NCI-H1694 (cell line): ENCODE results near the gene GHDC.
"Not testable (repeated sequence)": the region's sequence is repeated elsewhere in the genome, so short reads cannot be mapped to it uniquely, and the experiment has no call there.

Experiments used
- DNase-seq: peaks from one replicate; lab custom pipeline; 2025; lab: John Stamatoyannopoulos, UW

The GHDC gene

DNA sequence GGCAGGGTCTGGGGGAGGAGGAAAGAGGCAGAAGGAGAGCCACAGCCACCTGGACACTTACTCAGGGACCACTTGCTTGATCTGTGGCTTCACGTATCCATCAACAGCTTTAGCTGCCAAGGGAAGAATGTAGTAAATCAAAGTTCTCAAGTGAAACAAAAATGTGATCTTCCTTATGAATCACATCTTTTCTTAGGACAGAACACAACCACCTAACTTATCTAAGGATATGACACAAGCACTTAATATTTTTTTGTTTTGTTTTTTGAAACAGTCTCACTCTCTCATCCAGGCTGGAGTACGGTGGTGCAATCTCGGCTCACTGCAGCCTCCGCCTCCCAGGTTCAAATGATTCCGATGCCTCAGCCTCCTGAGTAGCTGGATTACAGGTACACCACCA is 8.4 kb upstream of the GHDC start:
- no peak for DNase-seq

DNA sequence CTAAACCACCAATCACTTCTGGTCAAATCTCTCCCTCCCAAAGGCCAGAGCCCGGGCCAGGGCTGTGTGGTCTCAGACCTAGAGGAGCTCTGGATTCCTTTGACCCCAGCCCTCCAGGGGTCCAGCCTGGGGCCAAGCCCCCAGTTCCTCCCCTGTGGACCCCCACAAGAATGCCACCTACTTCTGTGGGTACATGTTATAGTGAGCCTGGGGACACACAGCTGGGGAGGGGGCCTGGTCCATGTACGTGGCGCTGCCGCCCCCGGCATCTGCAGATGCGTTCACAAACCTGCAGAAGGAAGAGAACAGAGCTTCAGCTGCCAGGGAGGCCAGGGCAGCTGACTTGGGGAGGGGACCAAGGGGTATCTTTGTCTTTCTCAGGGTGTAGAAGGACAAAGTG is 7.9 kb upstream of the GHDC start:
- DNase-seq = no peak

DNA sequence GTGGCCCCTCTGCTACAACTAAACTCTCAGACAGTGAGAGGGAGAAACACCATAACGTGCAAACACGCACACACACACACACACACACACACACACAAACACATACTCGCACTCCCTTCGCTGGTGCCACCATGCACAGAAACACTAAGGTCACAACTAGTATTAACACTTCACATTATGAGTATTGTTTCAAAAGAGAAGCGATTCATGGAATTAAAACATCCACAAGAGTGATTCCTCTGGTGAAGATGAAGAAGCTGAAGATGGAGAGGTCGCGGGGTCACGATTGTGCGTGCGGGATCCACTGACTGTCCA is 7.1 kb upstream of the GHDC start:
- no peak for DNase-seq

DNA sequence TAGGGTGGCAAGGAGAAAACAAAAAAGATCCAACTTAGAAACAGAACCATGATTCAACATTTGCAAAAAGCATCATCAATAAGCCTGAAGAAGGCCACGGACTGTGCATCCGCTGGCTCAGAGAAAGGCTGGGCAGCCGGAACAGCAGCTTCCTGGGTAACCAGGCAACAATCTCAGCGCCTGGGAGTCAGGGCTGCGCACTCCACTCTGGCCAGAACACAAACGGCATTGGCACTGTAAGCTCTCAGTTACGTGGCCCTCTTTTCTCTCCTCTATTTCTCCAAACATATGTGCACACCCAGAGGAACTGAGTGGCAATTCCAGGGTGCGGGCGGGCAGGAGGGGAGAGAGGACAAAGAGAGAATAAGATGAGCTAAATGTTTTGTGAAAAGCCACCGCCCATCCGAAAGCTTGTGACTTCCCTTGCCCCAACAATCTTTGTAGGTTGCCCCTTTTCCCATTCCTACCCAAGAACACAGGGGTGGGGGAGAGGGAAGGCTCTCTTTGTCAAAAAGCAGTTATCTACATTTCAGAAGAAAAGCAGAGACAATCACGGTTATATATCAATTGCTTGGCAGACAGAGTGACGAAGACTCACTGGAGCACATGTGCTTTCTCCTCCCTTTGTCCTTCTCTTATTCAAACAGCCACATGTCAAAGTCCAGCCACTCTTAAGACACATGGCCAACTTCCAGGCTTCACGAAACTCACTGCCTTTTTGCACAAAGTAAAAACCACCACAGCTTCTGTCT is 6.6 kb upstream of the GHDC start:
- no peak for DNase-seq

DNA sequence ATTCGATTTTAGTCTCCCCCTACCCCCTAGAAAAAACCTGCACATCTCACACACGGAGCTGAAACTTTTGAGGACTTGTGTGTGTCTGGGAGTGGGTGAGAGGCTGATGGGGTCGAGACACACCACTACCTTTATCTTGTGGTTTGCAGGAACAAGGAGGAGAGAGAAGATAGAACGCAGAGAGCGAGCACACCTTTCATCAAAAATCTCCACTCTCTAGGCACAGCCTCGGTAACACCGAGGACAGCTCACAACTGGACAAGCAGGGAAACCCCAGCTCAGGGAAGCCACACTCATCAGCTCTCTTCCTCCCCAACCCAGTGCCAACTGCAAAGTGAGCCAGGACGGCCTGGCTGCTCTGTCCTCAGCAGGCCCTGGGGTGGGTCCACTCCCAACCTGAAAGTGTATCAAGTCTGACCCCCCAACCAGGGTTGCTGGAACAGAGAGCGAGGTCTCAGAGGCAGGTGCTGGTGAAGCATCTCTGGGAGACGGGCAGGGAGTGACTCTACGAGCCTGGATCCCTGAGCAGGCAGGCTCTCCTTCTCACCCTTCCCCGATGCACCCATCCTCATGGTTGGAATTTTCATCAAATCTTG is 5.2 kb upstream of the GHDC start:
- DNase-seq = no peak

DNA sequence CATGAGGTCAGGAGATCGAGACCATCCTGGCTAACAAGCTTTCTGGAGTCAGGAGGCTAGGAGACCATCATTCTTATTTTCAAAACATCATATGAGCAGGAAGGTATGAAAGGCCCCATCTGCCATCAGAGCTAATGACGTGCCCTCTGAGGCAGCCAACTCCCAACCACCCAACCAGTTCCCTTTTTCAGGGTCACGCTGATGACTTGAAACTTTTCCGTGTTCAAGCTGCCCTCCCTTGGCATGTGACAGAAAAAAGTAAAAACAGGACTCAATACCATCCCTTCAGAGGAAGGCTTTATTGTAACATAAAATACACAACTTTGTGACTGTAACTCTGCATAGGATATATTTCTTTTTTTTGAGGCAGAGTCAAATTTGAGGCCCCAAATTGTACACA is 4.6 kb upstream of the GHDC start:
- no peak for DNase-seq

DNA sequence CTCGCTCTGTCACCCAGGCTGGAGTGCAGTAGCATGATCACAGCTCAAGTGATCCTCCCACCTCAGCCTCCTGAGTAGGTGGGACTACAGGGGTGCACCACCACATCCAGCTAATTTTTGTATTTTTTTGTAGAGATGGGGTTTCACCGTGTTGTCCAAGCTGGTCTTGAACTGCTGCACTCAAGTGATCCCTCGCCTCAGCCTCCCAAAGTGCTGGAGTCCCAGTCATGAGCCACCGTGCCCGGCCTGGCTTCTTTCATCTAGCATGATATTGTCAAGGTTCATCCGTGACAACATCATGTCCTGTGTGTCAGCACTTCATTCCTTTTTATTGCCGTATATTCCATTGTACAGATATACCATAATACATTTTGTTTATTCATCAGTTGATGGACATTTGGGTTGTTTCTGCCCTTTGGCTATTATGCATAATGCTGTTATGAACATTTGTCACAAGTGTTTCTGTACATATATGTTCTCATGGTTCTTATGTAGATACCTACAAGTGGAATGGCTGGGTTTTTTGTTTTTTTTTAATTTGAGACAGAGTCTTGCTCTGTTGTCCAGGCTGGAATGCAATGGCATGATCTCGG is 3.4 kb upstream of the GHDC start:
- DNase-seq = no peak

DNA sequence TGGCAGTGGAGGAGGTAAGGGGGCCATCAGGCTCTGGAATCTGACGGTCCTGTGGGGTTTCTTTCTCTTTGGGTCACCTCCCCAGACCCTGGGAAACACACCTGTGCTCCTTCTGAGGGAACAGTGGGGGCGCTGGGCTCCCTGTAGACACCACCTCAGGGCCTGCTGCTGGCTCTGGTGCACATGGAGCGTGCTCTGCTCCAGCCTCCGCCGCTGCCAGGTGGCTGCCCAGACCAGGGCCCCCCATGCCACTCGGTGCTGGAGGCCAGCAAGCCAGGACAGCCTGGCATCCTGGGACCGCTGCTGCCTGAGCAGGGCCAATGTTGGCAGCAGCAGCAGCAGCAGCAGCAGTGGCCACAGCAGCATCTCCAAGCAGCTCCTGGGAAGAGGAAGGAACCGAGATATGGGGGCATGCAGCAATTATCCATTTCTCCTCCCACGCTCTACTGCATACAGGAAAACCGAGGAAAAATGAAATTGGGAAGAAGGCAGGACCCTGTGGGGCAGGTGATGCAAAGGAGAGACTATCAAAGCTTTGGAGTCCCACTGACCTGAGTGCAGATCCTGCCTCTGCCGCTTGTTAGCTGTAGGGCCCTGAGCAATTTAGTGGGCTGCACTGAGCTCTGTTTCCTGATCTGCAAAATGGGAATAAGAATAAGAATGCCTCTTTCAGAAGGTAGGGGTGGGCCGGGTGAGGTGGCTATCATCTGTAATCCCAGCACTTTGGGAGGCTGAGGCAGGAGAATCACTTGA is 902 bp downstream of the GHDC start:
- no peak for DNase-seq

DNA sequence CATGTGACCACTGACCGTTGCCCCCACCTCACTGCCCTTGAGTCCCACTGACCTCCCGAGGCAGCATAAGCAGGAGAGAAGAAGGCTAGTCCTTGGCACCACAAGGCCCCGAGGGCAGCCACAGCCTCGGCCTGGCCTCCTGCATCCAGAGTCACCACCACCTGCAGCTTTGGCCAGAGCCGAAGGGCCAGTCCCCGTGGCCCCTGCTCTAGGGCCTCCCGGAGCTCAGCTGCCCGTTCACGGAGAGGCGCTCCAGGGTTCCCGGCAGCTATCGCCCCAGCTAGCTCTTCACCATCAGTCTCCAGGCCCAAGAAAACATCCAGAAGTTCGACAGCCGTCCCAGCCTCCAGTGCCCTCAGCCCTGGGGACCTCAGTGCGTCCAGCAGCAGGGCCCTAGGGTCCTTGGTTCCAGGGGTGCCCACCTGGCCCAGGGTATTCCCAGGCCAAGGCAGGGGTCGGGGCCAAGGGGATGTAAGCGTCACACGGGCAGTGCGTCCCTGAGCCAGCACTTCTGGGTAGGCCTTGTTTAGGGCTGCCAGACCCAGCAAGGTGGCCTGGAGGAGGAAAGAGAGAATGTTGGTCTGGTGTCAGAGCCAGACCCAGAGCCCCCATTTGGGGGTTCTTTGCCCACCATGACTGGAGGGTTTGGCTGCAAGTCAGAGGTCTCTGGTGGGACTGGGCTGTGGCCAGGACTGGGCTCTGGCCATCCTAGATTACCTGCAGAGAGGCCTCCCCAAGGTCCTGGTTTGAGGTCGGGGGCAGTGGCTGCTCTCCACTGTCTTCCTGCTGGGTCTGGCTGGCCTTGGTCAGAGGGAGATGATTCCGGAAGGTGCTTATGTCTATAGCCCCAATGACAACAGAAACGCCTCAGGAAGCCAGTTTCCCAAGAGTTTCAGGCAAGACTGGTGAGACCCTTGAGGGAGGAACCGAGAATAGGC is 1.8 kb downstream of the GHDC start:
- no peak for DNase-seq

DNA sequence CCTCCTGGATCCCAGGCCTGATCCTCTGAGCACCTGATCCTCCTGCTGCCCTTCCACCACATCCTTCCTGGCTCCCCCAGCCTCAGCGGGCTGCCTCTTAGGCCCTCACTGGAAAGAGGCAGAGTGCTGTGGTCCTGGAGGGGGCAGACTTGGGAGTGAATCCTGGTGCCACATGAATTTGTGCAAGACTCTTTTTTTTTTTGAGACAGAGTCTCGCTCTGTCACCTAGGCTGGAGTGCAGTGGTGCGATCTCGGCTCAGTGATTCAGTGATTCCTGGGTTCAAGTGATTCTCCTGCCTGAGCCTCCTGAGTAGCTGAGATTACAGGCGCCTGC is 3.1 kb downstream of the GHDC start:
- no peak for DNase-seq

DNA sequence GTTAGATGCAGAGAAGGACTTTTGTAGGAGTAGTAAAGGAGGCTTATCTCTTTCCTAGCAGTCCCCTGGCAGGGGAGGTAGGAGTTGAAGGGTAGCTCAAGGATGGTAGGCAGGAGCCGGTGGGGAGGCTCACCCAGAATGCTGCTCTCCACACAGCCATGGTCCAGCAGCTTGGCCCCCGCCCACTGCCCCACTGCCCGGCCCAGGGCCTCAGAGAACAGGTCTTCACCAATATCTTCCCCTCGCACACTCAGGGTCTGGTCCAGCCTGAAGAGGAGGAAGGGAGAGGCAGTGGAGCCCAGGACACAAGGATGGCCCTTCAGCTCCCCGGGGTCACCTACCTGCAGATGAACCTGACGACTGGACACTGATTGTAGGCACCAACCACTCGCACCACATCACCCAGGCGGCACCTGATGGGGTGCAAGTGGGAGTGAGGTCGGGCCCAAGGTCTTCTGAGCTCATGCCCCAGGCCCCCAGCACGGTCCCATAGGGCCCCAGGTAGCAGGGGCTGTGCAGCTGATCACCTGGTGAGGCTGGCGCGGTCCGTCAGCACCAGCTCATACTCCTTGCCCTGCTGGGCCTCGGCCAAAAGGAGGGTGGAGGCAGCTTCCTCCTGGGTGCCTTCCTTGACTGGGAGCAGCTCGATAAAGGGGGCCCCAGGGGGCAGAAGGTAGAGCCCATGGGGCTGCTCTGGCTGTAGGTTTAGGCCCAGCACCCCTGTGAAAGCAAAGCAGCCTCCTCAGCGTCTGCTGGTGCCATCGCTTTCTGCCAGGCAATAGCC is 3.6 kb downstream of the GHDC start:
- DNase-seq = no peak

DNA sequence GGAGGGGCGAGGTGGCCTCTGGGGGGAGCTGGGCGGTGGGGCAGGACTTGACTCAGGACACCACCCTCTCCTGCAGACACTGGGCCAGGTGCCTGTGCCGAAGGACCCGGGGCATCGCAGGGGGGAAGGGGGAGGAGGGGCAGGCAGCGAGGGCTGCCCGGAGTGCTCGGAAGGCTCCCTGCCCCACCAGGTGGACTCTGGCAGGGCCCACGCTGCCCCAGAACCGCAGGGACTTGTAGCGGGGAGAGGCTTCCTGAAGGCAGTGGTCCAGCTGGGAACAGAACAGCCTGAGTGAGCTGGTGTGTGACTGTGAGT is 4.7 kb downstream of the GHDC start:
- DNase-seq = no peak

DNA sequence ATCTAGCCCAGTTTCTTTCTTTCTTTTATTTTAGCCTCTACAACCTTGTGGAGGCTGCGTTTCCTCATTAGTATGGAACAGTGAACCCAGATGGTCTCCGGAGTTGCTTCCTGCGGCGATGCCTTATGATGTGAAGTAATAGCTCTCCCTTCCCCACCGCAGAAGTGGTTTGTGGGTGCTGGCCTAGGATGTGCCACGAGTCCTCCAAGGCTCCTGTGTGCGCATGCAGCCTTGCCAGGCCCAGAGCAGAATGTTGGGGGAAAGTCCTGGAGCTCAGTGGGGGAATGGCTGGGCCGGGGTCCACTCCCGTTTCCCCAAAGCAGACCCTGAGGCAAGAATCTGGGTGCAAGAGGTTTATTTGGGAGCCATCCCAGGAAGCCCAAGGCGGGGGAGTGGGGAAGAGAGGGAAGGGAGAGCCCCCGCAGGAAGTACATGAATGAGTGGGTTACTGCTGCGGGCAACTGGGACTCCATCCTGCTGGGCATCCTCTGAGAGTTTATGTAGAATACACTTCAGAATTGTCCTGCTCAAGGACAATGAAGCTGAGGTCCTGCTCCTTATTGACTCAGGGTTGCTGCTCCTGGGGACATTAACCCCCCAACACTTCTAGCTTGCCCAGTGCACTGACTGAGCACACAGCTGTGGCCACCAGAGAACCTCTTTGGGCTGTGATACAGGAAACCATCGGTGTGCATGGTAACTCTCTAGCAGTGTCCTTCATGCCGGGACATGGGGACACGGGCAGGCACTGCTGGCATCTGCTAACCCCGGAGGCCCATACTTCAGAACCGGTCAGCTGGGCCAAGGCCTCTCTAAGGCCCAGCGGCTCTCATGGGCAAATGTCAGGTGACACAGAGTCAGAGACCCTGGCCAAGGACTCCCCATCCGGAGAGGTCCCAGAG is 5.3 kb downstream of the GHDC start:
- DNase-seq = no peak

DNA sequence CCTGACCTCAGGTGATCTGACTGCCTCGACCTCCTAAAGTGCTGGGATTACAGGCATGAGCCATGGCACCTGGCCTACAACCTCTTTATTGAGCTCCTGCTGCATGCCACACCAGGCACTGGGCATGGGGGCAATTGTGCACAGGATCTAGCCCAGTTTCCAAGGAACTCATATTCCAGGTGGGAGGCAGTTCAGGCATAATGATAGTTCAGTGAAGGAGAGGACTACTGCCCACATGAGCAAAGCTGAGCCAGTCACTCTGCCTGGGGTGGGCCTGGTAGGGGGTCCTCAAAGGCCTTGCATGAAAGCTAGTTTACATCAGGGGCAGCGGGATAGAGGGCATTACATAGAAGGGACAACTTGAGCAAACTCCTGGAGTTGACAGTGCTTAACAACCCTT is 6.5 kb downstream of the GHDC start:
- no peak for DNase-seq

DNA sequence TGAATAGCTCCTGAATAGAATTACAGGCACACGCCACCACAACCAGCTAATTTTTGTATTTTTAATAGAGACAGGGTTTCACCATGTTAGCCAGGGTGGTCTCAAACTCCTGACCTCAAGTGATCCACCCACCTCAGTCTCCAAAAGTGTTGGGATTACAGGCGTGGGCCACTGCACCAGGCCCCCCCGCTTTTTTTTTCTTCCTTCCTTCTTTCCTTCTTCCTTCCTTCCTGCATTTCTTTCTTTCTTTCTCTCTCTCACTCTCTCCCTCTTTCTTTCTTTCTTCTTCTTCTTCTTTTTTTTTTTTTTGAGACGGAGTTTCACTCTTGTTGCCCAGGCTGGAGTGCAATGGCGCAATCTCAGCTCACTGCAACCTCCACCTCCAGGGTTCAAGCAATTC is 8.1 kb downstream of the GHDC start:
- not testable (repeated sequence) for DNase-seq

DNA sequence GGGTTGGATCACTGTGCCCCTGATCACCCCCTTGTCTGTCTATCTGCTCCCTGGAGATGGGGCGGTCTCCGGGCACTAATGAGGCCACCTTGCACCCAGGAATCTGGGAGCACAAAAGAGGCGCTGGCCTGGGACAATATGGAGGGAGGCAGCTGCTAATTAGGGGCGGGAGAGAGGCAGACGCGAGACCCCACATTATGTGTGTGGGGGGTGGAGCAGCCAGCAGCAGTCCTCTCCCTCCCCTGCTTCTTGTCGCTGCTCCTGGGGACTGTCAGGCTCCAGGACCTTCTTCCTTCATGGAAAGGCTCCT is 8.7 kb downstream of the GHDC start:
- no peak for DNase-seq

DNA sequence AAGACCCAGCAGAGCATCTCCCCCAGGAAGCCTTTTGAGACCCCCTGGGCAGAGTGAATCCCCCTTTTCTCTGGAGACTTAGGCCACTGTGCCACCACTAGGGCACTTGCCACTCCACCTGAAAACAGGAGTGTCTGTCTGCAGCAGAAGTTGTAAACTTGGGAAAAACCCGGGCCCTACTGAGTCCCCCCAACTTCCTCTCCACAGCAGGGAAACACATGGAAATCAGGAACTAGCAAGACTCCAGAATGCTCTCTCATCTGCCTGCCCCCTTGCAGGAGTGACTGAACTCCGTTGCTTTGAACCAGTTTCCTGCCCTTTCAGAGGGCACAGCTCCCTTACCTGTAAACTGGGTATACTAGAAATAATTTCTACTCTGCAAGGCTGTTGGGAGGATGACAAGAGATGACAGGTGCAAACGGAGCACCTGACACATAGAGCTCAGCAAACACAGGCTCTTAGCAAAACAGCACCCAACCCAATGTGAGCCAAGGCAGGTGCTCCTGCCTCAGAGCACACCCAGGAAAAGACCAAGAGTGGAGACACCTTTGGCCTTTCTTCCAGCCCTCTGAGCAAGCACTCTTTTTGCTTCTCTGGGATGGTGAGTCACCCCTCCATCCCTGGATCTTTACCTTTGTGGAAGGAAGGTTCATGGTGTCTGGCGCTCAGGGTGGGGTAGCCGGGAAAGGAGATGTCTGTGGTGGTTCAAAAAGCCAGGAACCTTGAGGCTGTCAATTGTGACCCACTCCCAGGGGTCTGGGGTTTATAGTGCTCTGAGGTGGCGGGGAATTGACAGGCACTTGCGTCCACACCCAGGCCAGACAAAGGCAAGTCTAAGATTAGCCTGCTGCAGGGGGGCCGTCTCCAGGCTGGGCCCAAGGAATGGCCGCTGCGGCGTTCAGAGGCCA is 9.3 kb downstream of the GHDC start, which contains the start of gene HCRT:
Gene HCRT, minus strand, starts transcription at position 740 of the 908 bp plus-strand sequence. Its CDS starts 87 bp downstream, at position 653.
- DNase-seq = no peak

DNA sequence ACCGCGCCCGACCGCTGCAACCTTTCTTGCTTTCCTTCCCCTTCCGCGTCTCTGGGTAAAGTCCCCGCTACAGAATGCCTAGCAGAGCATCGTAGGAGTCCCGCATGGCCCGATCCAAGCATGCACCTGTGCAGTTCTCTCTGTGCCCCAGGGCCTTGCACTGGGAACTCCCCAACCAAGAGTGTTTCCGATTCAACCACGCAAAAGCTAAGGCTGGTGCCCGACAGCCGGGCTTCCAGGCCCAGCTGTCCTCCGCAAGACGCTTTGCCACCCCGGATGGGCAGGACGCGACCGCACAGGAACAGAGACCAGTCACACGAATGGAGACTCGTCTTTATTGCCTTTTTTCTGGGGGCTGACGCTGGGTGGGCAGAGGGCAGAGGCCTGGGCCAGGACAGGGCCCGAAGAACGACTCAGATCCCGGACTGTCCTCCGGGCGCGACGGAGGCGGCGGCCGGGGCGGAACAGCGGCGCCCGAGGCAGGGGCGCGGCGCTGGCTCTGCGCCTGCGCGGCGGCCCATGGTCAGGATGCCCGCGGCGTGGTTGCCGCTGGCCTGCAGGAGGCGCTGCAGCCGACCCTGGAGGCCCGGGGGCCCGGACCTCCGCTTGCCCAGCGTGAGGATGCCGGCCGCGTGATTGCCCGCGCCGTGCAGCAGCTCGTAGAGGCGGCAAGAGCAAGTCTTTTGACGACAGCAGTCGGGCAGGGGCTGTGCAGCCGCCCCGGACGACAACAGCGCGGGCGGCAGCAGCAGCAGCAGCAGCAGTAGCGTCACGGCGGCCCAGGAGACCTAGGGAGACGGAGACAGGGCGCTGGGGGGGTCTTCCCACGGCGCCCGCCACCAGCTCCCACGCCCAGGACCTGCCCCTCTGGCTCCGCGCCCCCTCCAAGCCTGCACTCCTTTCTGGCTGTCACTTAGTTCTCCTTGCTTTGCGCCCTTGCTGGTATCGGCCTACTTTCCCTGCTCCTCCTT is 10.3 kb downstream of the GHDC start:
- DNase-seq = no peak
